HEK293 (cell line): ENCODE data around the gene YWHAG.
A peak's percentile ranks its signal among the peaks of the same experiment; 100 is the strongest.

Experiments
- MZF1 ChIP-seq: fragments of 450-650 bp; formaldehyde crosslinking; IDR thresholded peaks from 2 replicates; pipeline ENCODE4 v1.5.1; 2017; ENCODE audit warnings: missing biosample characterization, missing genetic modification characterization, borderline replicate concordance
- SCRT2 ChIP-seq: fragments of 450-650 bp; formaldehyde crosslinking; IDR thresholded peaks from 2 replicates; pipeline ENCODE4 v1.5.1; 2016; ENCODE audit warnings: missing biosample characterization, missing genetic modification characterization
- SP3 ChIP-seq: fragments of 450-650 bp; formaldehyde crosslinking; IDR thresholded peaks from 2 replicates; pipeline ENCODE4 v1.5.1; 2016; ENCODE audit warnings: missing biosample characterization, missing genetic modification characterization
- TRIM28 ChIP-seq: IDR thresholded peaks from 2 replicates; pipeline ENCODE4 v1.6.1; 2011; ENCODE audit warnings: low read length, control low read depth, borderline replicate concordance
- ZBTB17 ChIP-seq: fragments of 450-650 bp; formaldehyde crosslinking; IDR thresholded peaks from 2 replicates; pipeline ENCODE4 v1.5.1; 2016; ENCODE audit warnings: missing biosample characterization, missing genetic modification characterization
- ZBTB8A ChIP-seq: fragments of 450-650 bp; formaldehyde crosslinking; IDR thresholded peaks from 2 replicates; pipeline ENCODE4 v1.5.1; 2016; ENCODE audit warnings: missing biosample characterization, missing genetic modification characterization
- ZIC2 ChIP-seq: fragments of 450-650 bp; formaldehyde crosslinking; IDR thresholded peaks from 2 replicates; pipeline ENCODE4 v1.5.1; 2016; ENCODE audit warnings: missing biosample characterization, missing genetic modification characterization
- ZNF121 ChIP-seq: fragments of 450-650 bp; formaldehyde crosslinking; IDR thresholded peaks from 2 replicates; pipeline ENCODE4 v1.5.1; 2016; ENCODE audit warnings: missing biosample characterization, missing genetic modification characterization
- ZNF202 ChIP-seq: fragments of 450-650 bp; formaldehyde crosslinking; IDR thresholded peaks from 2 replicates; pipeline ENCODE4 v1.5.1; 2016; ENCODE audit warnings: missing biosample characterization, missing genetic modification characterization, borderline replicate concordance
- ZNF221 ChIP-seq: fragments of 450-650 bp; formaldehyde crosslinking; IDR thresholded peaks from 2 replicates; pipeline ENCODE4 v1.5.1; 2017; ENCODE audit warnings: missing biosample characterization, missing genetic modification characterization, borderline replicate concordance
- ZNF292 ChIP-seq: fragments of 450-650 bp; formaldehyde crosslinking; IDR thresholded peaks from 2 replicates; pipeline ENCODE4 v1.5.1; 2016; ENCODE audit warnings: low read depth, missing biosample characterization, missing genetic modification characterization, borderline replicate concordance
- ZNF433 ChIP-seq: fragments of 450-650 bp; formaldehyde crosslinking; IDR thresholded peaks from 2 replicates; pipeline ENCODE4 v1.5.1; 2016; ENCODE audit warnings: missing biosample characterization, missing genetic modification characterization, low read depth
- ZNF514 ChIP-seq: fragments of 450-650 bp; formaldehyde crosslinking; IDR thresholded peaks from 2 replicates; pipeline ENCODE4 v1.5.1; 2016; ENCODE audit warnings: missing biosample characterization, missing genetic modification characterization
- ZNF571 ChIP-seq: fragments of 450-650 bp; formaldehyde crosslinking; IDR thresholded peaks from 2 replicates; pipeline ENCODE4 v1.5.0; 2017; ENCODE audit warnings: missing biosample characterization, missing genetic modification characterization
- ZNF585B ChIP-seq: fragments of 450-650 bp; formaldehyde crosslinking; IDR thresholded peaks from 2 replicates; pipeline ENCODE4 v1.5.1; 2016; ENCODE audit warnings: missing biosample characterization, missing genetic modification characterization
- ZNF623 ChIP-seq: fragments of 450-650 bp; formaldehyde crosslinking; IDR thresholded peaks from 2 replicates; pipeline ENCODE4 v1.5.1; 2016; ENCODE audit warnings: missing biosample characterization, missing genetic modification characterization
- ZNF654 ChIP-seq: fragments of 450-650 bp; formaldehyde crosslinking; IDR thresholded peaks from 2 replicates; pipeline ENCODE4 v1.5.1; 2016; ENCODE audit warnings: low read depth, missing biosample characterization, missing genetic modification characterization
- ZNF664 ChIP-seq: fragments of 450-650 bp; formaldehyde crosslinking; IDR thresholded peaks from 2 replicates; pipeline ENCODE4 v1.5.1; 2016; ENCODE audit warnings: missing biosample characterization, missing genetic modification characterization
- ZXDB ChIP-seq: fragments of 450-650 bp; formaldehyde crosslinking; IDR thresholded peaks from 2 replicates; pipeline ENCODE4 v1.5.1; 2016; ENCODE audit warnings: missing biosample characterization, missing genetic modification characterization
- TF ChIP-seq, protein P1 (sequence below): fragments of 450-650 bp; formaldehyde crosslinking; IDR thresholded peaks from 2 replicates; pipeline ENCODE4 v1.5.1; 2016; ENCODE audit warnings: missing biosample characterization, missing genetic modification characterization
- TF ChIP-seq, protein P2 (sequence below): fragments of 450-650 bp; formaldehyde crosslinking; IDR thresholded peaks from 2 replicates; pipeline ENCODE4 v1.5.1; 2017; ENCODE audit warnings: missing biosample characterization, missing genetic modification characterization
- TF ChIP-seq, protein P3 (sequence below): fragments of 450-650 bp; formaldehyde crosslinking; IDR thresholded peaks from 2 replicates; pipeline ENCODE4 v1.5.1; 2016; ENCODE audit warnings: missing biosample characterization, missing genetic modification characterization
- TF ChIP-seq, protein P4 (sequence below): fragments of 450-650 bp; formaldehyde crosslinking; IDR thresholded peaks from 2 replicates; pipeline ENCODE4 v1.5.1; 2017; ENCODE audit warnings: missing biosample characterization, missing genetic modification characterization
- TF ChIP-seq, protein P5 (sequence below): fragments of 450-650 bp; IDR thresholded peaks from 2 replicates; pipeline ENCODE4 v1.5.1; 2018; ENCODE audit warnings: missing biosample characterization, mild to moderate bottlenecking, missing genetic modification characterization
- TF ChIP-seq, protein P6 (sequence below): fragments of 450-650 bp; formaldehyde crosslinking; IDR thresholded peaks from 2 replicates; pipeline ENCODE4 v1.5.1; 2016; ENCODE audit warnings: missing biosample characterization, missing genetic modification characterization, borderline replicate concordance
- TF ChIP-seq, protein P7 (sequence below): fragments of 450-650 bp; formaldehyde crosslinking; IDR thresholded peaks from 2 replicates; pipeline ENCODE4 v1.5.1; 2016; ENCODE audit warnings: missing biosample characterization, missing genetic modification characterization, borderline replicate concordance

The YWHAG gene

DNA sequence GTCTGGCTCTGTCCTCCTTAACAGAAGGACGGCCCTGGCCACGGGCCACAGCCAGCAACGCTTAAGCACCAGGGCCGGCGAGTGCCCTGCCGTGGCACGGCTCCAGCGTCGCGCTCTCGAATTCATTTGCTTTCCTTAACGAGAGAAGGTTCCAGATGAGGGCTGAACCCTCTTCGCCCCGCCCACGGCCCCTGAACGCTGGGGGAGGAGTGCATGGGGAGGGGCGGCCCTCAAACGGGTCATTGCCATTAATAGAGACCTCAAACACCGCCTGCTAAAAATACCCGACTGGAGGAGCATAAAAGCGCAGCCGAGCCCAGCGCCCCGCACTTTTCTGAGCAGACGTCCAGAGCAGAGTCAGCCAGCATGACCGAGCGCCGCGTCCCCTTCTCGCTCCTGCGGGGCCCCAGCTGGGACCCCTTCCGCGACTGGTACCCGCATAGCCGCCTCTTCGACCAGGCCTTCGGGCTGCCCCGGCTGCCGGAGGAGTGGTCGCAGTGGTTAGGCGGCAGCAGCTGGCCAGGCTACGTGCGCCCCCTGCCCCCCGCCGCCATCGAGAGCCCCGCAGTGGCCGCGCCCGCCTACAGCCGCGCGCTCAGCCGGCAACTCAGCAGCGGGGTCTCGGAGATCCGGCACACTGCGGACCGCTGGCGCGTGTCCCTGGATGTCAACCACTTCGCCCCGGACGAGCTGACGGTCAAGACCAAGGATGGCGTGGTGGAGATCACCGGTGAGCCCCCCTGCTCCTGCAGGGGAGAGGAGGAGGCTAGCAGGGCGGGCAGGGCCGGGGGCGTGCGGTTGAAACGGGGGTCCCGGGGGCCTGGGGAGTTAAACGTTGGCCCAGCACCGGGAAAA is 56.2 kb downstream of the YWHAG start, which contains the start of gene HSPB1 (continued):
- TF ChIP-seq, protein P1, sequence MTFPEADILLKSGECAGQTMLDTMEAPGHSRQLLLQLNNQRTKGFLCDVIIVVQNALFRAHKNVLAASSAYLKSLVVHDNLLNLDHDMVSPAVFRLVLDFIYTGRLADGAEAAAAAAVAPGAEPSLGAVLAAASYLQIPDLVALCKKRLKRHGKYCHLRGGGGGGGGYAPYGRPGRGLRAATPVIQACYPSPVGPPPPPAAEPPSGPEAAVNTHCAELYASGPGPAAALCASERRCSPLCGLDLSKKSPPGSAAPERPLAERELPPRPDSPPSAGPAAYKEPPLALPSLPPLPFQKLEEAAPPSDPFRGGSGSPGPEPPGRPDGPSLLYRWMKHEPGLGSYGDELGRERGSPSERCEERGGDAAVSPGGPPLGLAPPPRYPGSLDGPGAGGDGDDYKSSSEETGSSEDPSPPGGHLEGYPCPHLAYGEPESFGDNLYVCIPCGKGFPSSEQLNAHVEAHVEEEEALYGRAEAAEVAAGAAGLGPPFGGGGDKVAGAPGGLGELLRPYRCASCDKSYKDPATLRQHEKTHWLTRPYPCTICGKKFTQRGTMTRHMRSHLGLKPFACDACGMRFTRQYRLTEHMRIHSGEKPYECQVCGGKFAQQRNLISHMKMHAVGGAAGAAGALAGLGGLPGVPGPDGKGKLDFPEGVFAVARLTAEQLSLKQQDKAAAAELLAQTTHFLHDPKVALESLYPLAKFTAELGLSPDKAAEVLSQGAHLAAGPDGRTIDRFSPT (tag by site-specific recombination), result no peak
- TF ChIP-seq ZXDB (tag by site-specific recombination) (peak; percentile 36; the same call in 1 of the 2 replicates), ZNF433 (tag by site-specific recombination) (no peak), ZNF664 (tag by site-specific recombination) (no peak), ZNF121 (tag by site-specific recombination) (no peak), ZNF514 (no peak), TRIM28 (no peak), ZNF623 (no peak), ZNF585B (tag by site-specific recombination) (no peak), SCRT2 (tag by site-specific recombination) (no peak), ZBTB8A (tag by site-specific recombination) (0 out of 2 replicates have a peak, but pooled peaks have one; percentile 6), ZNF654 (tag by site-specific recombination) (no peak), ZNF202 (no peak), MZF1 (no peak), ZNF292 (tag by site-specific recombination) (no peak), SP3 (tag by site-specific recombination) (peak; percentile 28; the same call in 1 of the 2 replicates), ZNF221 (tag by site-specific recombination) (no peak), ZNF571 (tag by site-specific recombination) (no peak), ZBTB17 (tag by site-specific recombination) (peak; percentile 52), ZIC2 (tag by site-specific recombination) (peak; percentile 38; the same call in 1 of the 2 replicates)
- TF ChIP-seq, protein P2, sequence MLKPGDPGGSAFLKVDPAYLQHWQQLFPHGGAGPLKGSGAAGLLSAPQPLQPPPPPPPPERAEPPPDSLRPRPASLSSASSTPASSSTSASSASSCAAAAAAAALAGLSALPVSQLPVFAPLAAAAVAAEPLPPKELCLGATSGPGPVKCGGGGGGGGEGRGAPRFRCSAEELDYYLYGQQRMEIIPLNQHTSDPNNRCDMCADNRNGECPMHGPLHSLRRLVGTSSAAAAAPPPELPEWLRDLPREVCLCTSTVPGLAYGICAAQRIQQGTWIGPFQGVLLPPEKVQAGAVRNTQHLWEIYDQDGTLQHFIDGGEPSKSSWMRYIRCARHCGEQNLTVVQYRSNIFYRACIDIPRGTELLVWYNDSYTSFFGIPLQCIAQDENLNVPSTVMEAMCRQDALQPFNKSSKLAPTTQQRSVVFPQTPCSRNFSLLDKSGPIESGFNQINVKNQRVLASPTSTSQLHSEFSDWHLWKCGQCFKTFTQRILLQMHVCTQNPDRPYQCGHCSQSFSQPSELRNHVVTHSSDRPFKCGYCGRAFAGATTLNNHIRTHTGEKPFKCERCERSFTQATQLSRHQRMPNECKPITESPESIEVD (tag by site-specific recombination), result no peak
- TF ChIP-seq, protein P3, sequence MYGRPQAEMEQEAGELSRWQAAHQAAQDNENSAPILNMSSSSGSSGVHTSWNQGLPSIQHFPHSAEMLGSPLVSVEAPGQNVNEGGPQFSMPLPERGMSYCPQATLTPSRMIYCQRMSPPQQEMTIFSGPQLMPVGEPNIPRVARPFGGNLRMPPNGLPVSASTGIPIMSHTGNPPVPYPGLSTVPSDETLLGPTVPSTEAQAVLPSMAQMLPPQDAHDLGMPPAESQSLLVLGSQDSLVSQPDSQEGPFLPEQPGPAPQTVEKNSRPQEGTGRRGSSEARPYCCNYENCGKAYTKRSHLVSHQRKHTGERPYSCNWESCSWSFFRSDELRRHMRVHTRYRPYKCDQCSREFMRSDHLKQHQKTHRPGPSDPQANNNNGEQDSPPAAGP, result no peak
- TF ChIP-seq, protein P4, sequence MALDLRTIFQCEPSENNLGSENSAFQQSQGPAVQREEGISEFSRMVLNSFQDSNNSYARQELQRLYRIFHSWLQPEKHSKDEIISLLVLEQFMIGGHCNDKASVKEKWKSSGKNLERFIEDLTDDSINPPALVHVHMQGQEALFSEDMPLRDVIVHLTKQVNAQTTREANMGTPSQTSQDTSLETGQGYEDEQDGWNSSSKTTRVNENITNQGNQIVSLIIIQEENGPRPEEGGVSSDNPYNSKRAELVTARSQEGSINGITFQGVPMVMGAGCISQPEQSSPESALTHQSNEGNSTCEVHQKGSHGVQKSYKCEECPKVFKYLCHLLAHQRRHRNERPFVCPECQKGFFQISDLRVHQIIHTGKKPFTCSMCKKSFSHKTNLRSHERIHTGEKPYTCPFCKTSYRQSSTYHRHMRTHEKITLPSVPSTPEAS, result no peak
- TF ChIP-seq, protein P5, sequence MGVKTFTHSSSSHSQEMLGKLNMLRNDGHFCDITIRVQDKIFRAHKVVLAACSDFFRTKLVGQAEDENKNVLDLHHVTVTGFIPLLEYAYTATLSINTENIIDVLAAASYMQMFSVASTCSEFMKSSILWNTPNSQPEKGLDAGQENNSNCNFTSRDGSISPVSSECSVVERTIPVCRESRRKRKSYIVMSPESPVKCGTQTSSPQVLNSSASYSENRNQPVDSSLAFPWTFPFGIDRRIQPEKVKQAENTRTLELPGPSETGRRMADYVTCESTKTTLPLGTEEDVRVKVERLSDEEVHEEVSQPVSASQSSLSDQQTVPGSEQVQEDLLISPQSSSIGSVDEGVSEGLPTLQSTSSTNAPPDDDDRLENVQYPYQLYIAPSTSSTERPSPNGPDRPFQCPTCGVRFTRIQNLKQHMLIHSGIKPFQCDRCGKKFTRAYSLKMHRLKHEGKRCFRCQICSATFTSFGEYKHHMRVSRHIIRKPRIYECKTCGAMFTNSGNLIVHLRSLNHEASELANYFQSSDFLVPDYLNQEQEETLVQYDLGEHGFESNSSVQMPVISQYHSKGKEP (tag by site-specific recombination), result no peak
- TF ChIP-seq, protein P6, sequence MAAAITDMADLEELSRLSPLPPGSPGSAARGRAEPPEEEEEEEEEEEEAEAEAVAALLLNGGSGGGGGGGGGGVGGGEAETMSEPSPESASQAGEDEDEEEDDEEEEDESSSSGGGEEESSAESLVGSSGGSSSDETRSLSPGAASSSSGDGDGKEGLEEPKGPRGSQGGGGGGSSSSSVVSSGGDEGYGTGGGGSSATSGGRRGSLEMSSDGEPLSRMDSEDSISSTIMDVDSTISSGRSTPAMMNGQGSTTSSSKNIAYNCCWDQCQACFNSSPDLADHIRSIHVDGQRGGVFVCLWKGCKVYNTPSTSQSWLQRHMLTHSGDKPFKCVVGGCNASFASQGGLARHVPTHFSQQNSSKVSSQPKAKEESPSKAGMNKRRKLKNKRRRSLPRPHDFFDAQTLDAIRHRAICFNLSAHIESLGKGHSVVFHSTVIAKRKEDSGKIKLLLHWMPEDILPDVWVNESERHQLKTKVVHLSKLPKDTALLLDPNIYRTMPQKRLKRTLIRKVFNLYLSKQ (tag by site-specific recombination), result no peak
- TF ChIP-seq, protein P7, sequence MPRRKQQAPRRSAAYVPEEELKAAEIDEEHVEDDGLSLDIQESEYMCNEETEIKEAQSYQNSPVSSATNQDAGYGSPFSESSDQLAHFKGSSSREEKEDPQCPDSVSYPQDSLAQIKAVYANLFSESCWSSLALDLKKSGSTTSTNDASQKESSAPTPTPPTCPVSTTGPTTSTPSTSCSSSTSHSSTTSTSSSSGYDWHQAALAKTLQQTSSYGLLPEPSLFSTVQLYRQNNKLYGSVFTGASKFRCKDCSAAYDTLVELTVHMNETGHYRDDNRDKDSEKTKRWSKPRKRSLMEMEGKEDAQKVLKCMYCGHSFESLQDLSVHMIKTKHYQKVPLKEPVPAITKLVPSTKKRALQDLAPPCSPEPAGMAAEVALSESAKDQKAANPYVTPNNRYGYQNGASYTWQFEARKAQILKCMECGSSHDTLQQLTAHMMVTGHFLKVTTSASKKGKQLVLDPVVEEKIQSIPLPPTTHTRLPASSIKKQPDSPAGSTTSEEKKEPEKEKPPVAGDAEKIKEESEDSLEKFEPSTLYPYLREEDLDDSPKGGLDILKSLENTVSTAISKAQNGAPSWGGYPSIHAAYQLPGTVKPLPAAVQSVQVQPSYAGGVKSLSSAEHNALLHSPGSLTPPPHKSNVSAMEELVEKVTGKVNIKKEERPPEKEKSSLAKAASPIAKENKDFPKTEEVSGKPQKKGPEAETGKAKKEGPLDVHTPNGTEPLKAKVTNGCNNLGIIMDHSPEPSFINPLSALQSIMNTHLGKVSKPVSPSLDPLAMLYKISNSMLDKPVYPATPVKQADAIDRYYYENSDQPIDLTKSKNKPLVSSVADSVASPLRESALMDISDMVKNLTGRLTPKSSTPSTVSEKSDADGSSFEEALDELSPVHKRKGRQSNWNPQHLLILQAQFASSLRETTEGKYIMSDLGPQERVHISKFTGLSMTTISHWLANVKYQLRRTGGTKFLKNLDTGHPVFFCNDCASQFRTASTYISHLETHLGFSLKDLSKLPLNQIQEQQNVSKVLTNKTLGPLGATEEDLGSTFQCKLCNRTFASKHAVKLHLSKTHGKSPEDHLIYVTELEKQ (tag by site-specific recombination), result no peak
